Calu3 (cell line): ENCODE measurements around the gene TRIOBP. TPM values are rescaled to one million over a fixed set of nuclear protein-coding genes. Genes with fewer than 3 reads are reported as not detected.

Experiments used
- BruUV-seq: library from RNA; stranded (reverse); fragments of 400-500 nt; replicated peaks from 2 replicates; lab custom pipeline; 2021; lab: Mats Ljungman, UMichigan
- CTCF ChIA-PET: fragments of 300-600 bp; sonication (Branson Sonifier 250); formaldehyde crosslinking; loops from one replicate; lab custom pipeline; 2022; ENCODE audit warnings: antibody characterized with exemption; lab: Charles Lee
- DNase-seq: peaks from one replicate; pipeline ENCODE4 v3.0.0; 2022
- H3K27ac Mint-ChIP-seq: one replicate; pipeline ENCODE4 v1.8.0; 2022; ENCODE audit warnings: mixed read lengths; ENCODE audit not compliant: unreplicated experiment
- H3K27me3 Mint-ChIP-seq: one replicate; pipeline ENCODE4 v1.8.0; 2022; ENCODE audit warnings: mixed read lengths; ENCODE audit not compliant: unreplicated experiment
- H3K36me3 Mint-ChIP-seq: one replicate; pipeline ENCODE4 v1.8.0; 2022; ENCODE audit warnings: mild to moderate bottlenecking, moderate library complexity, mixed read lengths; ENCODE audit not compliant: insufficient read depth, unreplicated experiment
- H3K4me1 Mint-ChIP-seq: one replicate; pipeline ENCODE4 v1.8.0; 2022; ENCODE audit warnings: mild to moderate bottlenecking, low read depth, mixed read lengths; ENCODE audit not compliant: unreplicated experiment
- H3K4me3 Mint-ChIP-seq: one replicate; pipeline ENCODE4 v1.8.0; 2022; ENCODE audit warnings: mild to moderate bottlenecking, low read depth, moderate library complexity, mixed read lengths; ENCODE audit not compliant: unreplicated experiment
- H3K9me3 Mint-ChIP-seq: one replicate; pipeline ENCODE4 v1.8.0; 2022; ENCODE audit warnings: low read depth, mixed read lengths; ENCODE audit not compliant: unreplicated experiment
- CTCF ChIP-seq: fragments of 200-600 bp; IDR thresholded peaks from one replicate; pipeline ENCODE4 v1.8.0; 2022; ENCODE audit warnings: antibody characterized with exemption; ENCODE audit not compliant: unreplicated experiment
- intact Hi-C: fragments of 100-400 bp; cut with micrococcal nuclease; formaldehyde crosslinking; loops from one replicate; pipeline ENCODE4 v1.10.0; 2022; ENCODE audit not compliant: unreplicated experiment
- total RNA-seq: library from RNA; stranded (reverse); gene quantifications from 2 replicates; pipeline ENCODE4 v1.2.3, GENCODE V29; 2022

The TRIOBP gene
- total RNA-seq, 1 experiment from 2014 or later: 85.3 TPM

GRCh38 chr22:37705205-37705604, 8.4 kb downstream of the TRIOBP start:
- Mint-ChIP-seq H3K27me3 (no peaks in the 10 kb centered on the region), H3K36me3 (no peaks in the 10 kb centered on the region), H3K4me1 (no peaks in the 10 kb centered on the region), H3K9me3 (no peaks in the 10 kb centered on the region), H3K27ac (no peak overlapping the region), H3K4me3 (no peak overlapping the region)
- no peak for DNase-seq
- CTCF ChIA-PET: no interaction called here
- intact Hi-C loops: no loop called here
- no peak for TF ChIP-seq CTCF
- no TSS peak for BruUV-seq

- Mint-ChIP-seq H3K9me3 (no peaks in the 10 kb centered on the region), H3K4me3 (no peak overlapping the region)
- no peak for TF ChIP-seq CTCF
Observed at GRCh38 chr22:37708580-37709444, 12.0 kb downstream of the TRIOBP start.

DNA sequence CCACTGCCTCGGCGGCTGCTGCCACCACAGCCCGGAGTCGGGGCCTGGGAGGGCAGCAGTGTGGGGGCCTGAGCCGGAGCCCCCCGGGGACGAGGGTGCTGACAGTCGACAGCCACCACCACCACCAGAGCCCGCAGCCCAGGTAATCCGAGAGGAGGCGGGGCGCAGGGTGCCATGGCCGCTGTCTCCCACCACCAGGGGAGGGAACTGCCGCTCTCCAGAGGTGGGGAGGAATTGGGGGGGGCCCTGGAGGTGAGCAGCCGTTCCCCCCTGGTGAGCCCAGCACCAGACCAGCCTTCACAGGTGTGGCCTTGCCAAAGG, 12.6 kb downstream of the TRIOBP start:
- no peak for DNase-seq
- no peaks in the 10 kb centered on the region for H3K9me3 Mint-ChIP-seq
- CTCF ChIA-PET: no interaction called here
- H3K4me1 Mint-ChIP-seq: peaks cover 7% of the 10 kb centered on the region
- no peak overlapping the region for H3K4me3 Mint-ChIP-seq
- TF ChIP-seq CTCF: no peak
- H3K27me3 Mint-ChIP-seq: no peaks in the 10 kb centered on the region
- intact Hi-C loops: no loop called here
- no TSS peak for BruUV-seq
- peaks cover 10% of the 10 kb centered on the region for H3K36me3 Mint-ChIP-seq
- H3K27ac Mint-ChIP-seq: no peak overlapping the region

More at GRCh38 chr22:37708580-37709444, 12.0 kb downstream of the TRIOBP start:
- peaks cover 7% of the 10 kb centered on the region for H3K4me1 Mint-ChIP-seq
- no peaks in the 10 kb centered on the region for H3K27me3 Mint-ChIP-seq
- no peak for DNase-seq
- no TSS peak for BruUV-seq
- peaks cover 10% of the 10 kb centered on the region for H3K36me3 Mint-ChIP-seq
- H3K27ac Mint-ChIP-seq: no peak overlapping the region
- intact Hi-C loops: no loop called here
- CTCF ChIA-PET: no interaction called here

DNA sequence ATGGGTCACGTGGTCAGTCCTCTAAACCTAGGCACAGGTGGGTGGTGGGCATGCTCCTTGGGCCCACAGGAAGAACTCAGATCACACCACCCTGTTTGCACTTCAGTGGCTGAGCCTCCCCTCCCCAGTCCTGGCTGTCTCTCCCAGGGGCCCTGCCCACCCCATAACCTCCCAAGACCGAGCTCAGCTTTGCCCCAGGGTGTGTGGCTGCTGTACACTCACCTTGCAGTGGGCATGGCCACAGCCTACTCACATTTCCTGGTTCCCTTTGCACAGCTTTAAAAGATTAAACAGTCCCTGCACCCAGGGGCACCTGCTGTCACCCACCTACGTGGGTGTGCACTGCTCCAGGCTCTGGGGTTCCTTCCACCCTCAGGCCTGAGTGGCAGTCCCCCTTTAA, 13.8 kb downstream of the TRIOBP start:
- Mint-ChIP-seq H3K4me1 (peaks cover 7% of the 10 kb centered on the region), H3K27ac (no peak overlapping the region), H3K27me3 (no peaks in the 10 kb centered on the region), H3K4me3 (no peak overlapping the region), H3K36me3 (peaks cover 10% of the 10 kb centered on the region), H3K9me3 (no peaks in the 10 kb centered on the region)
- CTCF ChIA-PET: no interaction called here
- DNase-seq: no peak
- TF ChIP-seq CTCF: no peak
- BruUV-seq: no TSS peak
- intact Hi-C loops: no loop called here
